Measurements from ENCODE around the gene LHX6. TPM values are rescaled to one million over a fixed set of nuclear protein-coding genes. Genes with fewer than 3 reads are reported as not detected.

The LHX6 gene
- total and polyA plus RNA-seq, 2 of the 8 experiments (the other 6 are each of a cell fraction or from before 2014, with no cell fraction given): 0.92 to 1.2 TPM

DNA sequence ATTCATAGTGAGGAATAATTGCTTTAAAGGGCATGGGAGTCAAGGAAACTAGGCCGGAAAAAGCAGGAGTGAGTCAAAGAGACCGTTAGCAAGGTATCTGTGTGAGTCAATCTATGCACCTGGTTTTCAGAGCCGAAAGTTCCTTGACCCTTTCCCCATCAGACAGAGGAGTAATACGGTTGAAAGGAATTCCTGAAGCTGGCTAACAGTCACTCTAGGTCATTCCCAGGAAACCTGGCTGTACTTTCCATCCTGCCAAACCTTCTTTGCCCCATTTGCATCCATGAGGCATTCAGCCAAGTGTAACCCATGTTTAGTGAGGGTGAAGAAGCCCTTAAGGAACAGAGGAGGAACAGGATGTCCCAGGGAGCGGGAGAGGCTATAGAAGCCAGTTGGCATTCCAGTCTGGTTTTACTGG lies 19.7 kb upstream of the LHX6 start:
- Histone ChIP-seq H3K36me3 (ENCODE audit: control insufficient read depth in 2 of 4, insufficient read depth in 4 of 4, low read length in 3 of 4) (peaks cover 2 to 47% (median 24%) of the 10 kb centered on the region in 4 experiments; a peak in 7 of 8 replicates), H3K4me1 (replicated peaks in 1 of 4; ENCODE audit: control insufficient read depth in 3 of 4, insufficient read depth in 4 of 4, low read length in 3 of 4) (peaks cover 0 to 6% (median 1%) of the 10 kb centered on the region in 4 experiments; a peak in 4 of 7 replicates), H4K20me1 (replicated peaks in 1 of 2; ENCODE audit: control insufficient read depth in 1 of 2, insufficient read depth in 2 of 2, low read length in 2 of 2) (peaks cover 0 to 8% of the 10 kb centered on the region in 2 experiments), H3K27me3 (replicated peaks in 1 of 4; ENCODE audit: control insufficient read depth in 3 of 4, extremely low read depth in 1 of 4, insufficient read depth in 3 of 4, low read length in 3 of 4) (no peaks in the 10 kb centered on the region), H3K4ac (replicated peaks; ENCODE audit: insufficient read length, low read depth, low read length) (no peak overlapping the region), H2BK5ac (ENCODE audit: low read depth, low read length) (no peak overlapping the region), H3K79me2 (ENCODE audit: control insufficient read depth in 1 of 2, insufficient read depth in 2 of 2, low read length in 2 of 2) (no peaks in the 10 kb centered on the region; a peak in 1 of 4 replicates), H2BK12ac (ENCODE audit: low read depth, low read length) (no peak overlapping the region), H4K8ac (ENCODE audit: extremely low read depth, insufficient read depth, low read length) (no peak overlapping the region), H2BK20ac (ENCODE audit: low read length) (no peak overlapping the region), H2BK15ac (ENCODE audit: low read length) (no peak overlapping the region), H3K18ac (ENCODE audit: extremely low read depth, low read length) (no peak overlapping the region), H3K9me3 (ENCODE audit: insufficient read depth in 2 of 2, low read depth in 1 of 2, low read length in 1 of 2) (no peaks in the 10 kb centered on the region), H3K27ac (ENCODE audit: low read depth, low read length) (no peak overlapping the region), H3K14ac (ENCODE audit: insufficient read length) (no peak overlapping the region), H3K23ac (ENCODE audit: insufficient read length) (no peak overlapping the region), H4K91ac (replicated peaks; ENCODE audit: insufficient read length, low read length) (no peak overlapping the region), H3K4me3 (ENCODE audit: extremely low read depth in 1 of 4, insufficient read depth in 2 of 4, low read depth in 3 of 4, low read length in 4 of 4) (no peak overlapping the region), H4K5ac (ENCODE audit: insufficient read length, low read depth, low read length) (no peak overlapping the region), H2AK5ac (ENCODE audit: low read depth, low read length) (no peak overlapping the region), H3K9ac (replicated peaks in 1 of 4; ENCODE audit: extremely low read depth in 1 of 4, low read depth in 3 of 4, low read length in 3 of 4) (no peak overlapping the region), H3K23me2 (ENCODE audit: low read depth, low read length) (no peaks in the 10 kb centered on the region), H3K4me2 (ENCODE audit: insufficient read depth in 1 of 2, low read depth in 2 of 2, low read length in 2 of 2) (no peak overlapping the region), H2AFZ (ENCODE audit: low read length) (no peak overlapping the region), H3K79me1 (ENCODE audit: low read depth, low read length) (no peaks in the 10 kb centered on the region), H2BK120ac (replicated peaks; ENCODE audit: low read depth, low read length) (no peak overlapping the region), H3K56ac (replicated peaks; ENCODE audit: insufficient read length, low read depth, low read length) (no peak overlapping the region)
- ChIA-PET CTCF (ENCODE audit: partially characterized antibody) (interaction anchor here (0.6 to 1.5 kb wide), 2 partner anchors 18 to 153 kb away, joined by 3 read pairs; no protein-coding TSS in a partner anchor), POLR2A (ENCODE audit: partially characterized antibody) (no interaction called here)
- FAIRE-seq (no peak), DNase-seq (ENCODE audit: low read depth in 1 of 2, low spot score in 2 of 2) (no peak)
- WGBS, 2 experiments (ENCODE audit: extremely low coverage in 1 of 2, insufficient coverage in 1 of 2, insufficient read length in 1 of 2, insufficient replicate concordance in 2 of 2, low coverage in 1 of 2, low lambda C conversion rate in 2 of 2, missing lambda C conversion rate in 1 of 2): 91% methylated on average over 5 of the region's 5 CpGs; no CpG with 5 or more reads in 1 of the 2 experiments
- TF ChIP-seq CTBP2 (IDR thresholded peaks at IDR 0.05; ENCODE audit: borderline replicate concordance, insufficient read depth, insufficient read length, low read length) (no peak), SP4 (IDR thresholded peaks at IDR 0.05; ENCODE audit: low read length) (no peak)
- TF ChIP-seq, protein P1, sequence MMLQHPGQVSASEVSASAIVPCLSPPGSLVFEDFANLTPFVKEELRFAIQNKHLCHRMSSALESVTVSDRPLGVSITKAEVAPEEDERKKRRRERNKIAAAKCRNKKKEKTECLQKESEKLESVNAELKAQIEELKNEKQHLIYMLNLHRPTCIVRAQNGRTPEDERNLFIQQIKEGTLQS (IDR thresholded peaks at IDR 0.05; ENCODE audit: insufficient read depth, low read depth, low read length): no peak
- TF ChIP-seq, protein P2, sequence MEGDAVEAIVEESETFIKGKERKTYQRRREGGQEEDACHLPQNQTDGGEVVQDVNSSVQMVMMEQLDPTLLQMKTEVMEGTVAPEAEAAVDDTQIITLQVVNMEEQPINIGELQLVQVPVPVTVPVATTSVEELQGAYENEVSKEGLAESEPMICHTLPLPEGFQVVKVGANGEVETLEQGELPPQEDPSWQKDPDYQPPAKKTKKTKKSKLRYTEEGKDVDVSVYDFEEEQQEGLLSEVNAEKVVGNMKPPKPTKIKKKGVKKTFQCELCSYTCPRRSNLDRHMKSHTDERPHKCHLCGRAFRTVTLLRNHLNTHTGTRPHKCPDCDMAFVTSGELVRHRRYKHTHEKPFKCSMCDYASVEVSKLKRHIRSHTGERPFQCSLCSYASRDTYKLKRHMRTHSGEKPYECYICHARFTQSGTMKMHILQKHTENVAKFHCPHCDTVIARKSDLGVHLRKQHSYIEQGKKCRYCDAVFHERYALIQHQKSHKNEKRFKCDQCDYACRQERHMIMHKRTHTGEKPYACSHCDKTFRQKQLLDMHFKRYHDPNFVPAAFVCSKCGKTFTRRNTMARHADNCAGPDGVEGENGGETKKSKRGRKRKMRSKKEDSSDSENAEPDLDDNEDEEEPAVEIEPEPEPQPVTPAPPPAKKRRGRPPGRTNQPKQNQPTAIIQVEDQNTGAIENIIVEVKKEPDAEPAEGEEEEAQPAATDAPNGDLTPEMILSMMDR (IDR thresholded peaks at IDR 0.05; ENCODE audit: control extremely low read depth in 1 of 3, insufficient read depth in 1 of 3, low read depth in 1 of 3, low read length in 3 of 3): no peak
- TF ChIP-seq, protein P3, sequence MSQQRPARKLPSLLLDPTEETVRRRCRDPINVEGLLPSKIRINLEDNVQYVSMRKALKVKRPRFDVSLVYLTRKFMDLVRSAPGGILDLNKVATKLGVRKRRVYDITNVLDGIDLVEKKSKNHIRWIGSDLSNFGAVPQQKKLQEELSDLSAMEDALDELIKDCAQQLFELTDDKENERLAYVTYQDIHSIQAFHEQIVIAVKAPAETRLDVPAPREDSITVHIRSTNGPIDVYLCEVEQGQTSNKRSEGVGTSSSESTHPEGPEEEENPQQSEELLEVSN (IDR thresholded peaks at IDR 0.05): no peak
